IMR-90 (cell line): Measurements from ENCODE around the gene IZUMO2.

Experiments used
- CTCF ChIP-seq: conservative IDR thresholded peaks from 2 replicates; pipeline ENCODE4 v1.5.1; 2012; ENCODE audit warnings: mild to moderate bottlenecking, low read depth, low read length, improper control_type of control experiment
- POLR2A ChIP-seq: IDR thresholded peaks from 2 replicates; pipeline ENCODE4 v1.6.1; 2012; ENCODE audit warnings: mild to moderate bottlenecking, low read depth, low read length

GRCh38 chr19:50178320-50178719 is 15.2 kb upstream of the IZUMO2 start:
- TF ChIP-seq CTCF (no peak), POLR2A (no peak)
